GM13977 (cell line): Measurements from ENCODE around the gene COL8A2.

Experiments
- DNase-seq: peaks from one replicate; pipeline ENCODE4 v3.0.0; 2012; ENCODE audit warnings: low spot score
- CTCF ChIP-seq: IDR thresholded peaks from 2 replicates; pipeline ENCODE4 v1.5.1; 2012; ENCODE audit warnings: mild to moderate bottlenecking, control low read depth; ENCODE audit not compliant: insufficient read depth; ENCODE audit errors: extremely low read depth, missing control alignments
- in situ Hi-C: fragments of 300-500 bp; cut with MboI; formaldehyde crosslinking; loops from one replicate; pipeline ENCODE4 v1.12.0; 2022; ENCODE audit warnings: low sequenced_read_pairs, low pct_unique_long_range_greater_than_20kb, mixed read lengths, inconsistent platforms; ENCODE audit not compliant: unreplicated experiment

COL8A2 gene

GRCh38 chr1:36124404-36125128 is 456 bp downstream of the COL8A2 start:
- DNase-seq, result no peak
- in situ Hi-C loops, result loop anchor here (25.0 kb wide), 1 partner anchor 288 kb away; no protein-coding TSS in a partner anchor
- TF ChIP-seq CTCF, result no peak

- peak; percentile 64 for DNase-seq
- in situ Hi-C loops, result no loop called here
- no peak for TF ChIP-seq CTCF
These were observed 1.7 kb downstream of the COL8A2 start for GRCh38 chr1:36123356-36123755.

- no peak for TF ChIP-seq CTCF
- in situ Hi-C loops, result no loop called here
- no peak for DNase-seq
These were observed 2.7 kb downstream of the COL8A2 start for GRCh38 chr1:36122062-36123030.

- DNase-seq, result no peak
- no peak for TF ChIP-seq CTCF
- in situ Hi-C loops, result no loop called here
These were observed 5.6 kb downstream of the COL8A2 start for GRCh38 chr1:36119456-36119855.

- in situ Hi-C loops, result no loop called here
- no peak for DNase-seq
- no peak for TF ChIP-seq CTCF
These were observed 6.4 kb downstream of the COL8A2 start for GRCh38 chr1:36118447-36119204.

GRCh38 chr1:36116901-36117300 is 8.1 kb downstream of the COL8A2 start:
- TF ChIP-seq CTCF, result no peak
- in situ Hi-C loops, result no loop called here
- no peak for DNase-seq
